Heart left ventricle (tissue), 13 donors: ENCODE measurements around the gene CRLF3.

Source experiments
- POLR2A ChIP-seq, 2 donors: fragments of 450-650 bp; IDR thresholded peaks; one replicate each; pipeline ENCODE4 v1.6.1; 2017; ENCODE audit warnings: antibody characterized with exemption in 2 of 2, mild to moderate bottlenecking in 2 of 2, moderate library complexity in 2 of 2
- TF ChIP-seq, protein P1 (sequence below), 12 donors: fragments of 200-600 bp; sonication (generic) in 4 of 12; IDR thresholded peaks; one replicate each; pipeline versions ENCODE4 v1.5.0 to v1.8.0; 2018 to 2022; ENCODE audit warnings: antibody characterized with exemption in 12 of 12, mild to moderate bottlenecking in 5 of 12
- donor health status: ischemic (EF 13 %, LVEDD 7.1; RV severe dilation, severe dysfunction).
- donor health status: DM: no; HTN: yes; CAD: no.
- donor health status: DM: no; HTN: no; CAD: no.
- donor health status: ischemic (EF 25% LVEDD 6.9; RV normal size, moderate dysfunction).
- donor health status: ischemic (EF 25% LVEDD 5.7; RV mildly dilated, moderate dysfunction).
- donor health status: ischemic (EF 35%, LVEDD 5.7; RV mildly dilated, moderate dysfunction).
- donor health status: nonischemic (EF 11% LVEDD 7.7; RV severe dilation, severe dysfunction).
- donor health status: DM: yes; HTN: yes; CAD: no.
- donor health status: PGD.
- donor health status: ischemic (EF 29% LVEDD 5.4; RV normal size, mild dysfunction).
- donor health status: nonischemic (EF 23%, LVEDD 6.1; RV moderate dilation, normal function).

DNA sequence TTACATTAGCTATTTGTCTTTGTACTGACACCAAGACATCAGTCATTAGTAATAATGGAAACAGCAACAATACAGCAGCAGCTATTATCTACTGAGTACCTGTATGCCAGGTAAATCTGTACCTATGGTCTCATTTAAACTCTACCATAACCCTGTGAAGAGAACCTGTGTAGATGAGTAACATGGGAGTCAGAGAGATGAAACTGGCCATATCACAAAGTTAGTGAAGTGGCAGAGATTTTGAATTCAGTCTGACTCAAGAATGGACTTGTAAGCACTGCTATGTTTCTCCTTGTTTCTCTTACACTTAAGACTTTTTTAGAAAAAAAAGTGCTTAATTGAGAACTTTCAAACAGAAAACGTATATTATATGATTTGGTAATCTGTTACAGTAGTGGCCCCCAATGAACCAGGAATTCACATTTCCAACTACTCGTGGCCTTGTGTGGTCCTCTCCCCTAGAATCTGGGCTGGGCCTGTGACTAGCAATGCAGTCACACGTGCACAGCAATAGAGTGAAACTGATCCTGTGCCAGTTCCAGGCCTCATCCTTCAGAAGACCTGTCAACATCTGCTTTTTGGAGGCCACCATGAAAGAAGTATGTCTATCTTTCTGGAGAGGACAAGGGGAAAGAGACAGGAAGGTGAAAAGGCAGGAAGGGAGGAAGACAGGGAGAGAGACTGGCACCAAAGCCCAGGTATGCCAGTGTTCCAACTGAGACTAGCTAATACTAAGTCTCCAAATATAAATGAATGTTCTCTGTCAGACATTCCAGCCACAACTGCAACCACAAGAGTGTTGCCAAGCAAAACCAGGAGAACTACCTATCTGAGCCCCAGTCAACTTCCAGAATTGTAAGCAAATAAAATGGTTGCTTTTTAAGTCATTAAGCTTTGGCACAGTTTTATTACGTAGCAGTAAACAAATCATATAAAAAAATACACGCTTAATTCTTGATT, 12.0 kb downstream of the CRLF3 start:
- TF ChIP-seq POLR2A (IDR thresholded peaks at IDR 0.05) = no peak
- TF ChIP-seq, protein P1, sequence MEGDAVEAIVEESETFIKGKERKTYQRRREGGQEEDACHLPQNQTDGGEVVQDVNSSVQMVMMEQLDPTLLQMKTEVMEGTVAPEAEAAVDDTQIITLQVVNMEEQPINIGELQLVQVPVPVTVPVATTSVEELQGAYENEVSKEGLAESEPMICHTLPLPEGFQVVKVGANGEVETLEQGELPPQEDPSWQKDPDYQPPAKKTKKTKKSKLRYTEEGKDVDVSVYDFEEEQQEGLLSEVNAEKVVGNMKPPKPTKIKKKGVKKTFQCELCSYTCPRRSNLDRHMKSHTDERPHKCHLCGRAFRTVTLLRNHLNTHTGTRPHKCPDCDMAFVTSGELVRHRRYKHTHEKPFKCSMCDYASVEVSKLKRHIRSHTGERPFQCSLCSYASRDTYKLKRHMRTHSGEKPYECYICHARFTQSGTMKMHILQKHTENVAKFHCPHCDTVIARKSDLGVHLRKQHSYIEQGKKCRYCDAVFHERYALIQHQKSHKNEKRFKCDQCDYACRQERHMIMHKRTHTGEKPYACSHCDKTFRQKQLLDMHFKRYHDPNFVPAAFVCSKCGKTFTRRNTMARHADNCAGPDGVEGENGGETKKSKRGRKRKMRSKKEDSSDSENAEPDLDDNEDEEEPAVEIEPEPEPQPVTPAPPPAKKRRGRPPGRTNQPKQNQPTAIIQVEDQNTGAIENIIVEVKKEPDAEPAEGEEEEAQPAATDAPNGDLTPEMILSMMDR (IDR thresholded peaks at IDR 0.05) = no peak
